ENCODE data around the gene TJP1.

DNA sequence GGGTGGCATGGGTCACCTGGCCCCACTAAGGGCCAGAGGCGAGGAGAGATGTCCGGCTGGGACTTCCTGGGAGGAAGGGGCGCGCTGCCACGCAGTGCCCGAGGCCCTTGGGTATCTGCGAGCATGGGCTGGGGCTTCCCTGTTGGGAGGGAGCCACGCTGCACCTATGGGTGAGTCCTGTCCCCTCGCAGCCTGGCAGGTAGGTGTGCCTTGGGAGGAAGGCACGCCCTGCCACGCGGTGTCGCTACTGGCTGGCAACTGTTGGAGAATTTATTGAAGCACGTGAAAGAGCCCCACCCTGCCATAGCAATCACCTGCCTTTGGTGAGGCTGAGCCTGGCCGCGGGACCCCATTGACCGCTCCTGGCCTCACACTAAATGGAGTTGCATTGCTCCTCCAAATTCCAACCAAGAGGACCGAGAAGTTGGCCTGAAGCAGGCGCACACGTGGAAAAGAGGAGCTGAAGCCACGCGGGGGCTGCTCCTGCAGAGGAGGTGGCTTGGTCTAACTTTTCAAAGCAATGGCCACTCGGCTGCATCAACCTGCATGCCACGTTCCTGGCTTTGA lies 134.2 kb downstream of the TJP1 start:
- TF ChIP-seq EZH2phosphoT487 (IDR thresholded peaks at IDR 0.05; ENCODE audit: insufficient read depth, low read depth) (no peak), EZH2 (IDR thresholded peaks at IDR 0.05; ENCODE audit: insufficient read depth, poor library complexity, severe bottlenecking) (no peak)

Data from GM23248 (cell line).